ENCODE results near the gene RANBP17.

The RANBP17 gene

DNA sequence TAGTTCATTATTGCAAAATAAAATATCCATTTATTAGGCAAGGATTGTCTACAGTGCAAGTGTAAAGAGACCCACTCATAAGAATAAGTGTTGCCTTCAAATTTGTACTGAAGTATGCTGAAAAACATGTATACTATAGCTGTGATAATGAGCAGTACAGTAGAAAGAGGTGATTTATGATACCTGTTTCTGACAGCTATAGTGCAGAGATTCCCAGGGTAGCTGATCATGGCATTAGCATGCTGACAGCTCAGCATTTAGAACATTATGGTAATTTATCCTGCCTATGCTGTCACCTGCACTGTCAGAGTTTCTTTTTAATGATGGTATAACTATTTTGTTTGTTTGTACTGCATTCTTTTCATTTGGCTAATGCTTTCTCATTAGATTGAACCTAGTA lies 269.7 kb downstream of the RANBP17 start:
- no peaks in the 10 kb centered on the region for H3K27me3 ChIP-seq (ENCODE audit: insufficient read depth, poor library complexity, severe bottlenecking)
- TF ChIP-seq, protein P1, sequence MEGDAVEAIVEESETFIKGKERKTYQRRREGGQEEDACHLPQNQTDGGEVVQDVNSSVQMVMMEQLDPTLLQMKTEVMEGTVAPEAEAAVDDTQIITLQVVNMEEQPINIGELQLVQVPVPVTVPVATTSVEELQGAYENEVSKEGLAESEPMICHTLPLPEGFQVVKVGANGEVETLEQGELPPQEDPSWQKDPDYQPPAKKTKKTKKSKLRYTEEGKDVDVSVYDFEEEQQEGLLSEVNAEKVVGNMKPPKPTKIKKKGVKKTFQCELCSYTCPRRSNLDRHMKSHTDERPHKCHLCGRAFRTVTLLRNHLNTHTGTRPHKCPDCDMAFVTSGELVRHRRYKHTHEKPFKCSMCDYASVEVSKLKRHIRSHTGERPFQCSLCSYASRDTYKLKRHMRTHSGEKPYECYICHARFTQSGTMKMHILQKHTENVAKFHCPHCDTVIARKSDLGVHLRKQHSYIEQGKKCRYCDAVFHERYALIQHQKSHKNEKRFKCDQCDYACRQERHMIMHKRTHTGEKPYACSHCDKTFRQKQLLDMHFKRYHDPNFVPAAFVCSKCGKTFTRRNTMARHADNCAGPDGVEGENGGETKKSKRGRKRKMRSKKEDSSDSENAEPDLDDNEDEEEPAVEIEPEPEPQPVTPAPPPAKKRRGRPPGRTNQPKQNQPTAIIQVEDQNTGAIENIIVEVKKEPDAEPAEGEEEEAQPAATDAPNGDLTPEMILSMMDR (IDR thresholded peaks at IDR 0.05; ENCODE audit: poor library complexity, severe bottlenecking) = no peak
- no peak overlapping the region for H3K27ac ChIP-seq (ENCODE audit: poor library complexity, severe bottlenecking)
- no peak overlapping the region for H3K4me3 ChIP-seq (ENCODE audit: severe bottlenecking)
- no peaks in the 10 kb centered on the region for H3K36me3 ChIP-seq (ENCODE audit: low read depth)
- H3K9me3 ChIP-seq (ENCODE audit: severe bottlenecking) = no peaks in the 10 kb centered on the region
- no peak for ATAC-seq (ENCODE audit: low read depth)
- no peak for DNase-seq (ENCODE audit: low spot score)
- H3K4me1 ChIP-seq (ENCODE audit: insufficient read depth, poor library complexity, severe bottlenecking) = no peaks in the 10 kb centered on the region

- TF ChIP-seq, protein P1 (IDR thresholded peaks at IDR 0.05; ENCODE audit: poor library complexity, severe bottlenecking) = no peak
- DNase-seq (ENCODE audit: low spot score) (no peak), ATAC-seq (ENCODE audit: low read depth) (peak; percentile 92)
- Histone ChIP-seq H3K9me3 (ENCODE audit: severe bottlenecking) (no peaks in the 10 kb centered on the region), H3K27ac (ENCODE audit: poor library complexity, severe bottlenecking) (no peak overlapping the region), H3K36me3 (ENCODE audit: low read depth) (no peaks in the 10 kb centered on the region), H3K4me3 (ENCODE audit: severe bottlenecking) (no peak overlapping the region), H3K27me3 (ENCODE audit: insufficient read depth, poor library complexity, severe bottlenecking) (no peaks in the 10 kb centered on the region), H3K4me1 (ENCODE audit: insufficient read depth, poor library complexity, severe bottlenecking) (peaks cover 3% of the 10 kb centered on the region)
Measured at GRCh38 chr5:171137768-171138525, 276.1 kb downstream of the RANBP17 start.

DNA sequence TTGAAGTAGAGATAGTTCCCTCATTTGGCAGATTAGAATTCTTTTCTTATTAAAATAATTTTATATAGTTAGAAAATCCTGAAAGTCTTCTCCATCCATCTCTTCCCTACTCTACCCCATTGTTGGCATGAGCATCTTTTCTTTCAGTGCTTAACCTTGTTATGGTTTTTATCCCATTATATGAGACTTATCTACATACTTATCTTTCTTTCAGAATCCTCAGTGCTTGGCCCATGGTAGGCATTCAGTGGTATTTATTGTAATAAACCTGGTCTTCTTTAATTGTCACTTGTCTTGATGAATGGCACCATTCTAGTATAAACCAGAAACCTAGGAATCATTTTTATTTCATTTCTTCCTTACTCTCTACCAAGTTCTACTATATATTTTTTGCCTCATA lies 277.4 kb downstream of the RANBP17 start:
- Histone ChIP-seq H3K9me3 (ENCODE audit: severe bottlenecking) (no peaks in the 10 kb centered on the region), H3K27ac (ENCODE audit: poor library complexity, severe bottlenecking) (no peak overlapping the region), H3K27me3 (ENCODE audit: insufficient read depth, poor library complexity, severe bottlenecking) (no peaks in the 10 kb centered on the region), H3K4me1 (ENCODE audit: insufficient read depth, poor library complexity, severe bottlenecking) (peaks cover 3% of the 10 kb centered on the region), H3K4me3 (ENCODE audit: severe bottlenecking) (no peak overlapping the region), H3K36me3 (ENCODE audit: low read depth) (no peaks in the 10 kb centered on the region)
- DNase-seq (ENCODE audit: low spot score) (no peak), ATAC-seq (ENCODE audit: low read depth) (no peak)
- TF ChIP-seq, protein P1 (IDR thresholded peaks at IDR 0.05; ENCODE audit: poor library complexity, severe bottlenecking) = no peak

- no peaks in the 10 kb centered on the region for H3K27me3 ChIP-seq (ENCODE audit: insufficient read depth, poor library complexity, severe bottlenecking)
- ATAC-seq (ENCODE audit: low read depth) (no peak), DNase-seq (ENCODE audit: low spot score) (no peak)
- H3K9me3 ChIP-seq (ENCODE audit: severe bottlenecking) = no peaks in the 10 kb centered on the region
- H3K4me1 ChIP-seq (ENCODE audit: insufficient read depth, poor library complexity, severe bottlenecking) = peaks cover 3% of the 10 kb centered on the region
- H3K36me3 ChIP-seq (ENCODE audit: low read depth) = no peaks in the 10 kb centered on the region
- no peak overlapping the region for H3K4me3 ChIP-seq (ENCODE audit: severe bottlenecking)
- TF ChIP-seq, protein P1 (IDR thresholded peaks at IDR 0.05; ENCODE audit: poor library complexity, severe bottlenecking) = no peak
- H3K27ac ChIP-seq (ENCODE audit: poor library complexity, severe bottlenecking) = no peak overlapping the region
Measured at GRCh38 chr5:171142617-171143016, 280.8 kb downstream of the RANBP17 start.

DNA sequence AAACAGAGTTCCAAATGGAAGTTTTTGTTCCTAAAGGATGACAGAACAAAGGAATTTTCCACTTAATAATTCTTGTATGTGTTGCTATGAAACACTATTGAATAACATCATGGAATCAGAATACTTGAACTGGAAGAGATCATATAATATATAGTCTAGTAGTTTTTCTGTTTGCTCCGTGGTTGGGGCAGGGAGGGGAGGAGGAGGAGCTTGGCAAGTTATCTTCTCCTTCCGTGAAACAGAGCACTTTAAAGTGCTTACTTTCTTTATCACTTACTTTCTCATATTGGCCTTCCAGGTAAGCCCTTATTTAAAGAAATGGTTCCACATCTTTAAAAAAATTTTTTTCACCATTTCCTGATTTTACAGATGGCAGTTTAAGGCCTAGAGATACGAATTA lies 281.4 kb downstream of the RANBP17 start:
- Histone ChIP-seq H3K27ac (ENCODE audit: poor library complexity, severe bottlenecking) (no peak overlapping the region), H3K27me3 (ENCODE audit: insufficient read depth, poor library complexity, severe bottlenecking) (no peaks in the 10 kb centered on the region), H3K4me3 (ENCODE audit: severe bottlenecking) (no peak overlapping the region), H3K4me1 (ENCODE audit: insufficient read depth, poor library complexity, severe bottlenecking) (no peaks in the 10 kb centered on the region), H3K36me3 (ENCODE audit: low read depth) (no peaks in the 10 kb centered on the region), H3K9me3 (ENCODE audit: severe bottlenecking) (no peaks in the 10 kb centered on the region)
- DNase-seq (ENCODE audit: low spot score) = no peak
- TF ChIP-seq, protein P1 (IDR thresholded peaks at IDR 0.05; ENCODE audit: poor library complexity, severe bottlenecking) = no peak
- no peak for ATAC-seq (ENCODE audit: low read depth)

Data from RWPE2 (cell line).